ENCODE measurements around the gene CALY.

DNA sequence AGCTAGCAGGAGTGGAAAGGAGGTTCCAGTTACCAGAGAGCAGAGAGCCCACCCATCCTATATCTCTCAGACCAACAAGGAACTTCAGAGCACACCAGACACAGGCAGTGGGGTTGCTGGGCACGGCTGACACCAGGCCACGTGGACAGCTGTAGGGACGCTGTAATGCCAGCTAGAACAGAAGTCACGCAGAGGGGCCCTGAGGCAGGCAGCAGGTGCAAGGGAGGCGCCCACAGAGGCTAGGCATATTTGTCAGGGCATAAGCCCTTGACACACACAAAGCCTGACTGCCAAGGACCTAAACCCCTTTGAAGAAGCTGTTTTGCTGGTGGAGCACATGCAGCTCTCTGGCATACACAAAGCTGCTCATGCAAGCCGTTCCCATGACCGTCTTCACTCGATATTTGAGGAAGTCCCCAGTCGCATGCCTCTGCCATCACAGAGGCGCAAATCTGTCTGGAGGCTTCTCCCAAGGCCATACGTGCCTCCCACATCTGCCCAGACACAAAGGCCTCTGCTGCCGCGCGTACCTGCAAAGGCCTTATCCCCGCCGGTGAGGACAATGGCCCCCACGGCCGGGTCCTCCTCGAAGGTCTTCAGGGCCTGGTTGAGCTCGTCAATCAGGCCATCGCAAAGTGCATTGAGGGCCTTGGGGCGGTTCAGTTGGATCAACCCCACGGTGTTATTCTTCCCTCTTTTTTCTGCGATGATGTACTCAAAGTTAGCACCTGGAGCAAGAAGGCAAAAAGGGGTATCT lies 33.5 kb upstream of the CALY start:
- TF ChIP-seq, protein P1, sequence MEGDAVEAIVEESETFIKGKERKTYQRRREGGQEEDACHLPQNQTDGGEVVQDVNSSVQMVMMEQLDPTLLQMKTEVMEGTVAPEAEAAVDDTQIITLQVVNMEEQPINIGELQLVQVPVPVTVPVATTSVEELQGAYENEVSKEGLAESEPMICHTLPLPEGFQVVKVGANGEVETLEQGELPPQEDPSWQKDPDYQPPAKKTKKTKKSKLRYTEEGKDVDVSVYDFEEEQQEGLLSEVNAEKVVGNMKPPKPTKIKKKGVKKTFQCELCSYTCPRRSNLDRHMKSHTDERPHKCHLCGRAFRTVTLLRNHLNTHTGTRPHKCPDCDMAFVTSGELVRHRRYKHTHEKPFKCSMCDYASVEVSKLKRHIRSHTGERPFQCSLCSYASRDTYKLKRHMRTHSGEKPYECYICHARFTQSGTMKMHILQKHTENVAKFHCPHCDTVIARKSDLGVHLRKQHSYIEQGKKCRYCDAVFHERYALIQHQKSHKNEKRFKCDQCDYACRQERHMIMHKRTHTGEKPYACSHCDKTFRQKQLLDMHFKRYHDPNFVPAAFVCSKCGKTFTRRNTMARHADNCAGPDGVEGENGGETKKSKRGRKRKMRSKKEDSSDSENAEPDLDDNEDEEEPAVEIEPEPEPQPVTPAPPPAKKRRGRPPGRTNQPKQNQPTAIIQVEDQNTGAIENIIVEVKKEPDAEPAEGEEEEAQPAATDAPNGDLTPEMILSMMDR (IDR thresholded peaks at IDR 0.05 in 2 of 3, conservative IDR thresholded peaks at IDR 0.05 in 1 of 3; ENCODE audit: borderline replicate concordance in 1 of 3, insufficient read depth in 1 of 3, low read depth in 2 of 3, low read length in 2 of 3): no peak
- no peak for TF ChIP-seq JUND (IDR thresholded peaks at IDR 0.05)
- TF ChIP-seq, protein P2, sequence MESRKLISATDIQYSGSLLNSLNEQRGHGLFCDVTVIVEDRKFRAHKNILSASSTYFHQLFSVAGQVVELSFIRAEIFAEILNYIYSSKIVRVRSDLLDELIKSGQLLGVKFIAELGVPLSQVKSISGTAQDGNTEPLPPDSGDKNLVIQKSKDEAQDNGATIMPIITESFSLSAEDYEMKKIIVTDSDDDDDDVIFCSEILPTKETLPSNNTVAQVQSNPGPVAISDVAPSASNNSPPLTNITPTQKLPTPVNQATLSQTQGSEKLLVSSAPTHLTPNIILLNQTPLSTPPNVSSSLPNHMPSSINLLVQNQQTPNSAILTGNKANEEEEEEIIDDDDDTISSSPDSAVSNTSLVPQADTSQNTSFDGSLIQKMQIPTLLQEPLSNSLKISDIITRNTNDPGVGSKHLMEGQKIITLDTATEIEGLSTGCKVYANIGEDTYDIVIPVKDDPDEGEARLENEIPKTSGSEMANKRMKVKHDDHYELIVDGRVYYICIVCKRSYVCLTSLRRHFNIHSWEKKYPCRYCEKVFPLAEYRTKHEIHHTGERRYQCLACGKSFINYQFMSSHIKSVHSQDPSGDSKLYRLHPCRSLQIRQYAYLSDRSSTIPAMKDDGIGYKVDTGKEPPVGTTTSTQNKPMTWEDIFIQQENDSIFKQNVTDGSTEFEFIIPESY (IDR thresholded peaks at IDR 0.05; ENCODE audit: extremely low read depth, insufficient replicate concordance, low read length): no peak
- TF ChIP-seq POLR2A (IDR thresholded peaks at IDR 0.05; ENCODE audit: borderline replicate concordance, extremely low read depth, insufficient read depth, insufficient read length): no peak
- TF ChIP-seq ELF1 (IDR thresholded peaks at IDR 0.05; ENCODE audit: borderline replicate concordance, low read depth): no peak
- TF ChIP-seq, protein P3, sequence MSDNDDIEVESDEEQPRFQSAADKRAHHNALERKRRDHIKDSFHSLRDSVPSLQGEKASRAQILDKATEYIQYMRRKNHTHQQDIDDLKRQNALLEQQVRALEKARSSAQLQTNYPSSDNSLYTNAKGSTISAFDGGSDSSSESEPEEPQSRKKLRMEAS (IDR thresholded peaks at IDR 0.05): no peak
- no peak for TF ChIP-seq ZNF274 (IDR thresholded peaks at IDR 0.05; ENCODE audit: low read depth, low read length)
- no peak for TF ChIP-seq EZH2 (IDR thresholded peaks at IDR 0.05)
- no peak for TF ChIP-seq YY1 (IDR thresholded peaks at IDR 0.05; ENCODE audit: extremely low read depth, insufficient replicate concordance, low read depth, low read length)
- no peak for TF ChIP-seq RAD21 (IDR thresholded peaks at IDR 0.05; ENCODE audit: low read depth)
- TF ChIP-seq EGR1 (IDR thresholded peaks at IDR 0.05; ENCODE audit: low read depth): no peak
- TF ChIP-seq POLR2AphosphoS5 (IDR thresholded peaks at IDR 0.05; ENCODE audit: low read depth, low read length): no peak
- no peak for TF ChIP-seq CEBPB (IDR thresholded peaks at IDR 0.05; ENCODE audit: low read depth)

Measured in HCT116 (cell line).